ENCODE data around the gene COPZ1. TPM values are rescaled to one million over a fixed set of nuclear protein-coding genes. Genes with fewer than 3 reads are reported as not detected.
"Not testable (repeated sequence)": the region's sequence is repeated elsewhere in the genome, so short reads cannot be mapped to it uniquely, and the experiment has no call there.

Gene COPZ1
- 102 and 191 TPM in 2 replicates for total RNA-seq

- DNase-seq (ENCODE audit: low read depth): peak; percentile 100
These were observed at the start of gene COPZ1 for GRCh38 chr12:54324617-54325441. Gene COPZ1 (plus strand): TSS chr12:54325131. CDS start chr12:54325164, 33 bp downstream.

GRCh38 chr12:54276368-54276767 lies 48.6 kb upstream of the COPZ1 start:
- no peak for DNase-seq (ENCODE audit: low read depth)

- DNase-seq (ENCODE audit: low read depth): peak; percentile 46
These were observed 47.1 kb upstream of the COPZ1 start for GRCh38 chr12:54277823-54278276.

GRCh38 chr12:54279227-54279631 lies 45.7 kb upstream of the COPZ1 start:
- no peak for DNase-seq (ENCODE audit: low read depth)

- peak; percentile 100 for DNase-seq (ENCODE audit: low read depth)
These were observed 45.1 kb upstream of the COPZ1 start, which contains the start of gene CBX5 for GRCh38 chr12:54279632-54280467. Gene CBX5 (minus strand): TSS chr12:54280122. CDS start chr12:54257650, 22,472 bp downstream.

- peak; percentile 100 for DNase-seq (ENCODE audit: low read depth)
These were observed 44.3 kb upstream of the COPZ1 start, which contains the start of gene HNRNPA1 for GRCh38 chr12:54280468-54281260. Gene HNRNPA1 (plus strand): TSS chr12:54280726. CDS start chr12:54280808, 82 bp downstream.

GRCh38 chr12:54281261-54281638 lies 43.7 kb upstream of the COPZ1 start:
- not testable (repeated sequence) for DNase-seq (ENCODE audit: low read depth)

- not testable (repeated sequence) for DNase-seq (ENCODE audit: low read depth)
These were observed 43.2 kb upstream of the COPZ1 start for GRCh38 chr12:54281694-54282093.

- DNase-seq (ENCODE audit: low read depth): no peak
These were observed 41.9 kb upstream of the COPZ1 start for GRCh38 chr12:54282949-54283593.

GRCh38 chr12:54284070-54284780 lies 40.7 kb upstream of the COPZ1 start:
- not testable (repeated sequence) for DNase-seq (ENCODE audit: low read depth)

GRCh38 chr12:54285150-54286041 lies 39.5 kb upstream of the COPZ1 start:
- no peak for DNase-seq (ENCODE audit: low read depth)

GRCh38 chr12:54286042-54287030 lies 38.6 kb upstream of the COPZ1 start:
- DNase-seq (ENCODE audit: low read depth): no peak

GRCh38 chr12:54287261-54288157 lies 37.4 kb upstream of the COPZ1 start:
- DNase-seq (ENCODE audit: low read depth): no peak

GRCh38 chr12:54292083-54292930 lies 32.6 kb upstream of the COPZ1 start:
- DNase-seq (ENCODE audit: low read depth): no peak

GRCh38 chr12:54292931-54293241 lies 32.0 kb upstream of the COPZ1 start:
- DNase-seq (ENCODE audit: low read depth): no peak

Data from renal cortical epithelial cell (primary cell).